Neural progenitor cell (in vitro differentiated cells): ENCODE data around the gene RREB1. TPM values are rescaled to one million over a fixed set of nuclear protein-coding genes. Genes with fewer than 3 reads are reported as not detected.

Experiments used
- DNase-seq: peaks from one replicate; pipeline ENCODE4 v3.0.0-alpha.2; 2016; ENCODE audit warnings: low spot score
- H2AFZ ChIP-seq: fragments of 200-600 bp; sonication (generic); replicated peaks from 2 replicates; pipeline ENCODE4 v1.6.1; 2016; ENCODE audit warnings: antibody characterized with exemption
- H3F3A ChIP-seq: fragments of 200-600 bp; sonication (generic); 2 replicates; pipeline ENCODE4 v1.6.1; 2016; ENCODE audit warnings: antibody characterized with exemption, low read depth
- H3K27ac ChIP-seq: fragments of 200-600 bp; sonication (generic); 2 replicates; pipeline ENCODE4 v1.5.1; 2016; ENCODE audit warnings: mild to moderate bottlenecking
- H3K27me3 ChIP-seq: fragments of 200-600 bp; sonication (generic); 2 replicates; pipeline ENCODE4 v1.6.1; 2016; ENCODE audit warnings: mild to moderate bottlenecking, moderate library complexity
- H3K36me3 ChIP-seq: fragments of 200-600 bp; sonication (generic); 2 replicates; pipeline ENCODE4 v1.5.1; 2016
- H3K4me1 ChIP-seq: fragments of 200-600 bp; sonication (generic); 2 replicates; pipeline ENCODE4 v1.6.1; 2016; ENCODE audit warnings: mixed run types
- H3K4me2 ChIP-seq: fragments of 200-600 bp; sonication (generic); 2 replicates; pipeline ENCODE4 v1.6.1; 2016
- H3K4me3 ChIP-seq: fragments of 200-600 bp; sonication (generic); 2 replicates; pipeline ENCODE4 v1.5.1; 2016
- H3K79me2 ChIP-seq: fragments of 200-600 bp; sonication (generic); 2 replicates; pipeline ENCODE4 v1.6.1; 2016; ENCODE audit warnings: low read depth
- H3K9ac ChIP-seq: fragments of 200-600 bp; sonication (generic); 2 replicates; pipeline ENCODE4 v1.6.1; 2016
- H3K9me3 ChIP-seq: fragments of 200-600 bp; sonication (generic); 2 replicates; pipeline ENCODE4 v1.5.1; 2016; ENCODE audit warnings: low read depth
- H4K20me1 ChIP-seq: fragments of 200-600 bp; sonication (generic); 2 replicates; pipeline ENCODE4 v1.6.1; 2016; ENCODE audit warnings: low read depth
- H3K27ac Mint-ChIP-seq: 3 replicates; pipeline ENCODE4 v1.8.0; 2021; ENCODE audit warnings: mixed read lengths
- H3K27me3 Mint-ChIP-seq: 2 replicates; pipeline ENCODE4 v1.8.0; 2022; ENCODE audit warnings: low read depth, mild to moderate bottlenecking, inconsistent platforms, moderate library complexity, mixed read lengths; ENCODE audit not compliant: insufficient read depth
- H3K36me3 Mint-ChIP-seq: 3 replicates; pipeline ENCODE4 v1.8.0; 2021; ENCODE audit warnings: mixed read lengths
- H3K4me1 Mint-ChIP-seq: 3 replicates; pipeline ENCODE4 v1.8.0; 2021; ENCODE audit warnings: mixed read lengths
- H3K4me3 Mint-ChIP-seq: 3 replicates; pipeline ENCODE4 v1.8.0; 2021; ENCODE audit warnings: mild to moderate bottlenecking, moderate library complexity, mixed read lengths
- H3K9me3 Mint-ChIP-seq: 3 replicates; pipeline ENCODE4 v1.8.0; 2020; ENCODE audit warnings: mixed read lengths
- EZH2 ChIP-seq: fragments of 200-600 bp; sonication (generic); IDR thresholded peaks from 2 replicates; pipeline ENCODE4 v1.6.1; 2017; ENCODE audit warnings: antibody characterized with exemption, mild to moderate bottlenecking, moderate library complexity
- EZH2phosphoT487 ChIP-seq: fragments of 200-600 bp; sonication (generic); IDR thresholded peaks from 2 replicates; pipeline ENCODE4 v1.6.1; 2017; ENCODE audit warnings: antibody characterized with exemption
- total RNA-seq: library from RNA; depleted of rRNA; stranded (reverse); fragments of >200 nt; gene quantifications from 2 replicates; pipeline ENCODE4 v1.2.3, GENCODE V29; 2015; ENCODE audit warnings: low replicate concordance
- TF ChIP-seq, protein P1 (sequence below): fragments of 200-600 bp; sonication (generic); IDR thresholded peaks from 2 replicates; pipeline ENCODE4 v1.5.1; 2017; ENCODE audit warnings: antibody characterized with exemption, mild to moderate bottlenecking

Gene RREB1
- total RNA-seq, 1 donor from 2014 or later, result 12.1 TPM

DNA sequence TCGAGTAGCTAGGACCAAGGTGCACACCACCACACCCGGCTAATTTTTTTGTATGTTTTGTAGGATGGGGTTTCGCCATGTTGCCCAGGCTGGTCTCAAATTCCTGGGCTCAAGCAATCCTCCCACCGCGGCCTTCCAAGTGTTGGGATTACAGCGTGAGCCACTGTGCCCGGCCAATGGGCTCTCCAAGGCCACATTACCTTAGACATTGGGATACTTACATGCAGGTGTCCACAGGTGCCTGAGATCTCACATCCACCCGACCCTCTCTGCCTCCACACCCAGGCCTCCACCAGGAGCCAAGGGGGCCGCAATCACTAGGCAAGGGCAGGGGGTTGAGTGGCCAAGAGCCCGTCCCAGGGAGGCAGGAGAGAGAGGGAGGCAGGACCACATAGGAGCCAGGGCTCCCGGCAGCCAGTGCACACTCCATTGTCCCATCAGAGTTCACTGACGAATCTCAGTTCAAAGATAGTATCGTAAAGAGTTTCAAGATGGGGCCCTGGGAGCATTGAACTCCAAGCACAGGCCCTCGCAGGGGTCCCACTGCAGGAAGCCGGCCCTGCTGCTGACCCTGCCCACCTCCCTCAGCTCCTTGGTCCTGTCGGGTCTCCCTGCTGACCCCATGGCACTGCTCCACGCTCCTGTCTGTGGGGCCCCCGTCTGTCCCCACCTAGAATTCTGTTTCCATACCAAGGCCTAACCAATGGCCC, 149.9 kb downstream of the RREB1 start:
- peak overlapping the region; percentile 60 for H3K27ac Mint-ChIP-seq

DNA sequence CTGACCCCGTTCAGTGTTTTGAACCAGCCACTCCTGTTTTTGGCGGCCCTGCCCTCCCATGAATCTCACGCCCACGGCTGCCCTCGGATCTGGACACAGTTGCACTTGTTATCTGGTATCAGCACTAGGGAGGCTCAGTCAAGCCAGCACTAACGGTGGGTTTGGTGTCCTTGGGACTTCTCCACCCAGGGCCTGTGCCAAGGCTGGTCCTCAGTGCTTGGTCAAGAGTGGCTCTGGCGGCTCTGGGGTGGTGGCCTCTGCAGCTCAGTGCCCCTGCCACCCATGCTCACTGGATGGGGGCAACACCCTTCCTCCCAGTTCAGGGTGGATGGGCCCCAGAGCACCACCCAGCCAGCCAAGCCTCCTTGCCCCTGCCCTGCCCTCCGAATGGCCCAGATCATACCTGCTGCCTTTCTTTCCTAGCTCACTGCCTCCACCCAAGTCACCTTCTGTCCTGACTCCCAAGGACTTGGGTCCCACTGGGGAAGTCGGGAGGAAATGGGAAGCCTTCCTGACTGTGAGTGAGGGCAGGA, 150.5 kb downstream of the RREB1 start:
- H3F3A ChIP-seq, result peaks cover 18% of the 10 kb centered on the region
- no peaks in the 10 kb centered on the region for H3K27me3 ChIP-seq
- no peaks in the 10 kb centered on the region for H4K20me1 ChIP-seq
- H3K9me3 ChIP-seq, result no peaks in the 10 kb centered on the region
- no peak for DNase-seq
- H3K36me3 ChIP-seq, result no peaks in the 10 kb centered on the region
- H2AFZ ChIP-seq, result no peak overlapping the region
- no peaks in the 10 kb centered on the region for H3K36me3 Mint-ChIP-seq
- peaks cover 6% of the 10 kb centered on the region for H3K4me1 ChIP-seq
- peaks cover 5% of the 10 kb centered on the region for H3K9me3 Mint-ChIP-seq
- no peaks in the 10 kb centered on the region for H3K79me2 ChIP-seq
- H3K4me1 Mint-ChIP-seq, result peaks cover 39% of the 10 kb centered on the region
- H3K27ac ChIP-seq, result no peak overlapping the region
- no peak overlapping the region for H3K4me2 ChIP-seq
- no peak overlapping the region for H3K9ac ChIP-seq
- TF ChIP-seq, protein P1, sequence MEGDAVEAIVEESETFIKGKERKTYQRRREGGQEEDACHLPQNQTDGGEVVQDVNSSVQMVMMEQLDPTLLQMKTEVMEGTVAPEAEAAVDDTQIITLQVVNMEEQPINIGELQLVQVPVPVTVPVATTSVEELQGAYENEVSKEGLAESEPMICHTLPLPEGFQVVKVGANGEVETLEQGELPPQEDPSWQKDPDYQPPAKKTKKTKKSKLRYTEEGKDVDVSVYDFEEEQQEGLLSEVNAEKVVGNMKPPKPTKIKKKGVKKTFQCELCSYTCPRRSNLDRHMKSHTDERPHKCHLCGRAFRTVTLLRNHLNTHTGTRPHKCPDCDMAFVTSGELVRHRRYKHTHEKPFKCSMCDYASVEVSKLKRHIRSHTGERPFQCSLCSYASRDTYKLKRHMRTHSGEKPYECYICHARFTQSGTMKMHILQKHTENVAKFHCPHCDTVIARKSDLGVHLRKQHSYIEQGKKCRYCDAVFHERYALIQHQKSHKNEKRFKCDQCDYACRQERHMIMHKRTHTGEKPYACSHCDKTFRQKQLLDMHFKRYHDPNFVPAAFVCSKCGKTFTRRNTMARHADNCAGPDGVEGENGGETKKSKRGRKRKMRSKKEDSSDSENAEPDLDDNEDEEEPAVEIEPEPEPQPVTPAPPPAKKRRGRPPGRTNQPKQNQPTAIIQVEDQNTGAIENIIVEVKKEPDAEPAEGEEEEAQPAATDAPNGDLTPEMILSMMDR, result no peak
- TF ChIP-seq EZH2phosphoT487 (no peak), EZH2 (no peak)
- peak overlapping the region; percentile 60 for H3K27ac Mint-ChIP-seq
- H3K4me3 Mint-ChIP-seq, result no peak overlapping the region
- H3K4me3 ChIP-seq, result no peak overlapping the region
- peaks cover 8% of the 10 kb centered on the region for H3K27me3 Mint-ChIP-seq

More for the DNA sequence above, 149.9 kb downstream of the RREB1 start:
- TF ChIP-seq, protein P1, result no peak
- no peak for TF ChIP-seq EZH2phosphoT487
- no peak for TF ChIP-seq EZH2
- Histone ChIP-seq H3K79me2 (no peaks in the 10 kb centered on the region), H3K27me3 (no peaks in the 10 kb centered on the region), H3K36me3 (no peaks in the 10 kb centered on the region), H3K9me3 (no peaks in the 10 kb centered on the region), H3K27ac (no peak overlapping the region), H3K4me1 (peaks cover 6% of the 10 kb centered on the region), H3K9ac (no peak overlapping the region), H4K20me1 (no peaks in the 10 kb centered on the region), H3F3A (peaks cover 18% of the 10 kb centered on the region), H2AFZ (no peak overlapping the region), H3K4me2 (no peak overlapping the region), H3K4me3 (no peak overlapping the region)
- Mint-ChIP-seq H3K4me1 (peaks cover 39% of the 10 kb centered on the region), H3K4me3 (no peak overlapping the region), H3K36me3 (no peaks in the 10 kb centered on the region), H3K9me3 (peaks cover 5% of the 10 kb centered on the region), H3K27me3 (peaks cover 8% of the 10 kb centered on the region)
- DNase-seq, result no peak

DNA sequence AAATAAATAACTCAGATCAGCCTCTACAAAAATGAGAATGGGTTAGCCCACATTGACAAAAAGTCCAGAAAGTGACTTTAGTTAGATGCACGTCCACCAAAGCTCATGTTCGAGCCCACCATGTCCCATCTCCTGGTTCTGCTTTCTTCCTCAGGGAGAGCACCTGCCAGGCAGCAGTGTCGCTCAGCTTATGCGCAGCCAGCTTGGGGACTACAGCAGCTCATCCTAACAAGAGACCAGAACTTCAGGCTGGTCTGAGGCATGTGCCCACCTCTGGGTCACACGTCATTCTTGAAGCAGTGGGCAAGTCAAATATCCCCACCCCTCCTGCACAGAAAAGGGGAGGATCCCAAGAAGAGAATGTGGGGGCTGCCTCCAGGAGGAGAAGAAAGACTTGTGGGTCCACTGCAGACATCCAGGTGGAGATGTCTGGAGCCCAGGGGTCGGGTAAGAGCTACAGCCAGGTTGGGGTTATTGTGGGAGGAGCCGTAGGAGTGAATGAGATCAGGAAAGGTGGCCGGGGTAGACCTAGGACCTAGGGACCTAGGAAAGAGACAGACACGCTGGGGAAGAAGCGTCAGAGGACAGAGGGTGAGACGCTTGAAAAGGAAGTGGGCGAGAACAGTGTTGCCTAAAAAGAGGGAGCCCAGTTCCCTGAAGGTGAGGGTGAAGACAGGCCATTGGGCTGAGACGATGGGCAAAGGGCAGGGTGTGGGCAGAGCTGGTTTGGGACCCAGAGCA, 152.7 kb downstream of the RREB1 start:
- H3K79me2 ChIP-seq, result no peaks in the 10 kb centered on the region
- peaks cover 7% of the 10 kb centered on the region for H3K27me3 Mint-ChIP-seq
- TF ChIP-seq, protein P1, result no peak
- TF ChIP-seq EZH2phosphoT487, result no peak
- TF ChIP-seq EZH2, result no peak
- H3K27me3 ChIP-seq, result no peaks in the 10 kb centered on the region
- no peak for DNase-seq
- H3F3A ChIP-seq, result peaks cover 18% of the 10 kb centered on the region
- peak overlapping the region; percentile 30 for H3K27ac Mint-ChIP-seq
- H3K4me3 Mint-ChIP-seq, result peak overlapping the region; percentile 89
- H3K4me1 ChIP-seq, result peaks cover 6% of the 10 kb centered on the region
- H3K9me3 ChIP-seq, result no peaks in the 10 kb centered on the region
- H3K4me1 Mint-ChIP-seq, result peaks cover 39% of the 10 kb centered on the region
- H2AFZ ChIP-seq, result peak overlapping the region; percentile 59
- no peaks in the 10 kb centered on the region for H3K36me3 ChIP-seq
- H3K4me3 ChIP-seq, result peak overlapping the region; percentile 47
- H3K9me3 Mint-ChIP-seq, result peaks cover 5% of the 10 kb centered on the region
- no peaks in the 10 kb centered on the region for H3K36me3 Mint-ChIP-seq
- H3K9ac ChIP-seq, result no peak overlapping the region
- no peak overlapping the region for H3K27ac ChIP-seq
- no peaks in the 10 kb centered on the region for H4K20me1 ChIP-seq
- H3K4me2 ChIP-seq, result peak overlapping the region; percentile 72
